ENCODE results near the gene GRID1.

Gene GRID1

GRCh38 chr10:86370006-86370585 lies 3.5 kb upstream of the GRID1 start:
- DNase-seq (ENCODE audit: low read depth in 2 of 3, low spot score in 2 of 3), result no peak

DNA sequence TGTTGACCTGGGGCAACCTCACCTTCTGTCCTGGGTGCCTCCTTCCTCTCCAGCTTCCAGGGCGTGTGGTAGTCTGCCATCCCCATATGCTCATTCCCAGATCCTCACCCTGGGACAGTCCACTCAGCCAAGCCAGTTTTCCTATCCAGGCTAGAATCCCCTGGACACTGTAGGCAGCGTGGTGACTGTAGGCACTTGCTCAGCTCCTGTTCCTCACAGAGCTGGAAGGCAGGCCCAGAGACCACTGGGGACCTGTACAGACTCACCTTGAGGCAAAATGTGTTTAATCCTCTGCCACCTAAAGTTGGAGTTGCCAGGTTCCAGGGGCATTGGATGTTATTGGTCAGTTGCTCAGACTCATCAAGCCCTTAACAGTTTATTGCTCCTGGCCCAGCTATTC lies 2.4 kb upstream of the GRID1 start:
- no peak for DNase-seq (ENCODE audit: low read depth in 2 of 3, low spot score in 2 of 3)

DNA sequence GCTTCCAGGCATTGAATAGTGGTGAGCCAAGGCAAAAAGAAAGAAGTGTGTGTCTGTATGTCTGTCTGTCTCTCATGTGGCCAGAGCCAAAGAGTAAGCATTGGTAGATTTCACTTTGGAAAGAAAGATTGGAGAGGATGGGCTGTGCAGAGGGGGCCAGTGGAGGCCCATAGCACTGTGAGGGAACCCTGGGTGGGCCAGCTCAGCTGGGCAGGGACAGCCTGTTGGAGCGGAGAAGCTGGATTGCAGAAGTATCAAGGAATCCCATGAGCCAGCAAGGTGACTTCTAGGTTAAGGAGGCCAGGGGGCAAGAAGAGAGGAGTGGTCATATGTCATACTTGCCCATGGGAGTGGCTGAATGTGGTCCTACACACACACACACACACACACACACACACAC lies 1.5 kb upstream of the GRID1 start:
- no peak for DNase-seq (ENCODE audit: low read depth in 2 of 3, low spot score in 2 of 3)

DNA sequence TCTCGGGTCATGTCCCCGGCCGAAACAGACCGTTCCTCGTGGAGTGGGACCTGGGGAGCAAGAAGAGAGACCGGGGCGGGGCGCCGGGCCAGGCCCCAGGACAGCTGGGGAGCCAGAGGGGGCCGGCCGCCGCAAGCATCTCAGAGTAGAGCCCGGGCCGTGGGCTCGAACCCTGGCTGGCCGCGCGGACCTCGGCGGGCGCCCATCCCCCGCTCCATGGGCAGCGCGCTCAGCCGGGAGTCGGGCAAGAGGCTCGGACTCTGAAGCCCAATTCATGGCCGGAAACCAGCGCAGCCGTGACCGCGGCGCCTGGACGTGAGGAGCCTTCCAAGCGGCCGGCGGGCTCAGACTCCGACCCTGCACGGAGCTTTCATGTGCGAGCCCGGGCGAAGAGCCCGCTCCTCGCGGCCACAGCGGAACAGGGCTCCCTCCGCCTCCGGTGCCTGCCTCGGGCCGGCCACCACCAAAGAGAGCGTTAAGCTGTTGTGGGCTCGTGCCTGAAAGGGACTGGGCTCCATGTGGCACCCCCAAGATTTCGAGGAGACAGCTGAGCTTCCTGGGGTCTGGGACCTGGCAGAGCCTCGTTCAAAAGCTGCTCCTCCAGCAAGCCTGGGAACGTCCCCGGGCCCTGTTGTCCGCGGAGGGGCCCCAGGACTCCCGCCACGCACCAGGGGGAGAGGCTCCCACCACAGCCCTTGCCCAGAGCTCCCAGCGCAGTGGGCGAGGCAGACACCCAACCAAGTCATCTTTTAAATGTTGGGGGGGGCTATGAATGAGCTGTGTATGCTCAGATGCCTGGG lies 757 bp upstream of the GRID1 start:
- no peak for DNase-seq (ENCODE audit: low read depth in 2 of 3, low spot score in 2 of 3)

GRCh38 chr10:86366902-86367151 lies 232 bp upstream of the GRID1 start:
- DNase-seq (ENCODE audit: low read depth in 2 of 3, low spot score in 2 of 3), result no peak

DNA sequence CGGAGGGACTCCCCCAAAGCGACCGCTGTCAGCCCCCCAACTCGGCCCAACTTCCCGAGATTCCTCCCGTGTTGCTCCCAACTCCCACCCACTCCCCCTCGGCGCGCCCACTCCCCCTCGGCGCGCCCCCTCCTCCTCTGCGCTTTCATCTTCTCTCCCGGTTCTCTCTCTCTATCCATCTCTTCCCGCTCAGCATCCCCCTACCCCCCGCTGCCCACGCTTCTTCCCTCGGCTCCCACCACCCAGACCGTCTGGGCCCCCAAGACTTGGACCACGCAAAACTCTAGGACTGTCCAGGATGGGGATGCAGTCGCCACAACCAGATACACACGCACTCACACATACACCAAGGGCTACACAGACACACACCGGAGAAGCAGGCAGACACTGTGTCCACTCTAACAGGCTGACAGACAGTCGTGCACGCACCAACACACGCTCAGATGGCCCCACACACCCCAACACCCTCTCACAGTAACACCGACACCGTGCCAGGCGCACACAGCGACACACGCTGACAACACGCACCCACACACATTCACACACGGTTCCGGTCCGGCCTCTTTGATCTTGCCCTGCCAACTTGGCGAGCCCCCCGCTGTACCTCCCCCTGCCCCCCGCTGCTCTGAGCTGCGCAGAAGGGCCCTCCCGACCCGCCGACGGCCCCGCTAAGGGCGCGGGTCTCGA lies 1.1 kb downstream of the GRID1 start:
- DNase-seq (ENCODE audit: low read depth in 2 of 3, low spot score in 2 of 3), result no peak

DNA sequence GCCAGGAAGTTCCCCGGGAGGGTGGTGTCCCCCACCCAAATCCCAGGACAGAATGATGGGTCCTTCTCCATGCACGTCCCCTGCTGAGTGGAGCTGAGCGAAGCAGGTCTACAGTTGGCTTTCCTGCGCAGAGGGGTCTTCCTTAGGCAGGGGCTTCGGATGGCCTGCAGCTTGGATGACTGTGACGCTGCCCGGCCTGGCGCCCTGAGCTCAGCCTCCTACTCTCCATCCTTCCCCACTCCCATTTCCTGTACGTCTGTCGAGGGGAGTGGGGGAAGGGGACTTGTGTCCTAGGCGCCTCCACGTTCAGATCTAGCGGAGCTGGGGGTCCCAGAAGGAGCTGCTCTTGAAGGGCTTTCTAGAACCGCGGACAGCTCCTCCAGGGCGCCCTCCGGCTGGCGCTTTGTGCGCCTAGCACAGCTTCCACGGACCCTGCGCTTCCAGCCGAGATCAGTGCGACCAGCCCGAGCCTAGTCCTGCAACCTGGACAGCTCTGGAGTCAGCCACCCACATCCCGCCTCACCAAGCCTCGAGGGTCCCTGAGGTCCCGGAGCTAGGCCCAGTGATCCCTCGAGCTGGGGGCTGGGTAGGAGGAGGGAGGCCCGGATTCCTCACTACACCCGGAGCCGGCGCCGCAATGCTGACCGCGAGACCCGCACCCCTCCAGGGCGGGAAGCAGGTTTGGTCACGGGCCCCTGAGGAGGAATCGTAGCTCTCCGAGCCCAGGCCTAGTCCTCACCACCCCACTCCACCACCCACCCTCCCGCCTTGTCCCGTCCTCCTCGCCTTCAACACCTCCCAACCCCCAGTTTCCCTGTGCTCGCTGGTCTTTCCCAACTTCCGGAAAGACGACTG lies 1.9 kb downstream of the GRID1 start:
- DNase-seq (ENCODE audit: low read depth in 2 of 3, low spot score in 2 of 3), result no peak

DNA sequence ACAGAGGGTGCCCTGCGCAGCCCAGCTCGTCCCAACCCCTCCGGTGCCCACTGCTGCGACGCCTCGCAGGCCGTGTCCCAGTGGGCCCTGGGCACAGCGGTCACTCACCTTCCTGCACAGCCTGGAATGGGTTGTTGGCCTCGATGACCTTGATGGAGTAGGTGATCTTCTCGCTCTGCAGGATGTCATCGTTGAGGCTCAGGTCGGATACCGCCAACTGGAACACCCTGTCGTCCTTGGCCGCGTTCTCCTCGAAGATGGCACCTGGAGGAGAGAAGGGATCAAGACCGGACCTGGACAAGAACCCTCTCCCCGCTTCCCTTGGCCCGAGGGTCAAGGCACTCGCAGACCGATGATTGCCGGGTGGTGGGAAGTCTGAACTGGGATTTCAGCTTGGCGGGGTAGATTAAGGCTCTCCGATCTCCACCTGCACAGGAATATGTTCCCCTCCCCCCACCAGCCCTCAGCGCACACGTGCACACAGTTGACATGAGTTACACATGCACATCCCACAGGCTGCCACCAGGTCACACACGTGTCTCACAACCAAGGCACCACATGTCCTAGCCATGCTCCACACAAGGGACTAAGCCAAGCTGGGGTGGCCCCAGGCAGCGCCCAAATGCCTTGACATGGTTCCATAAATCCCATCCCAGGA lies 2.6 kb downstream of the GRID1 start:
- no peak for DNase-seq (ENCODE audit: low read depth in 2 of 3, low spot score in 2 of 3)

- no peak for DNase-seq (ENCODE audit: low read depth in 2 of 3, low spot score in 2 of 3)
These were observed 3.3 kb downstream of the GRID1 start for GRCh38 chr10:86363184-86363832.

DNA sequence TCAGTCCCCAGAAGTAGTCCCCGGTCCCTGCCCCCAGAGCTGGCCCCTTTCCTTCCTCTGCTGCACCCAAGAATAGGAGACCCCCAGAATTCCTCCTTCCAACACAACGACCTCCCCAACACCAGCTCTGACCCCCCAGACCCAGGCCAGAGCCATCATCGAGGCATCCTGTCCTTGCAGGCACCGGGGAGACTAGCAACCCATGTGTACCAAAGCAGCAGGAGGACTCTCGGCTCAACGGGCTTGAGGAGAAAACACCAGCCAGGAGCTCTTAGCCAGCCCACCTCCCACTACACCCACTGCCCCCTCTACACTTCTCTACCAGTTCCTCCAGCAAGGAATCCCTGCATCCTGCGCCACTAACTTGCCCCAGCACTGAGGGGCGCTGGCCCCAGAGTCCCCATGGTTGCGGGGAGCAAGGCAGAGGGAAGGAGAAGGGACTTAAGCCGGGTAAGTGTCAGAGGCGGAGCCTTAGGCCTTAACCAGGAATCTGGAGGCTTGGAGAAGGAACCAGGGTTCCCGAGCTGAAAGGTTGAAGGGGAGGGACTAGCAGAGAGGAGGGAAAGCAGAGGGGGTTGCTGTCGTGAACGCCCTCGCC lies 3.9 kb downstream of the GRID1 start:
- DNase-seq (ENCODE audit: low read depth in 2 of 3, low spot score in 2 of 3), result no peak

- DNase-seq (ENCODE audit: low read depth in 2 of 3, low spot score in 2 of 3), result no peak
These were observed 4.5 kb downstream of the GRID1 start for GRCh38 chr10:86362129-86362527.

DNA sequence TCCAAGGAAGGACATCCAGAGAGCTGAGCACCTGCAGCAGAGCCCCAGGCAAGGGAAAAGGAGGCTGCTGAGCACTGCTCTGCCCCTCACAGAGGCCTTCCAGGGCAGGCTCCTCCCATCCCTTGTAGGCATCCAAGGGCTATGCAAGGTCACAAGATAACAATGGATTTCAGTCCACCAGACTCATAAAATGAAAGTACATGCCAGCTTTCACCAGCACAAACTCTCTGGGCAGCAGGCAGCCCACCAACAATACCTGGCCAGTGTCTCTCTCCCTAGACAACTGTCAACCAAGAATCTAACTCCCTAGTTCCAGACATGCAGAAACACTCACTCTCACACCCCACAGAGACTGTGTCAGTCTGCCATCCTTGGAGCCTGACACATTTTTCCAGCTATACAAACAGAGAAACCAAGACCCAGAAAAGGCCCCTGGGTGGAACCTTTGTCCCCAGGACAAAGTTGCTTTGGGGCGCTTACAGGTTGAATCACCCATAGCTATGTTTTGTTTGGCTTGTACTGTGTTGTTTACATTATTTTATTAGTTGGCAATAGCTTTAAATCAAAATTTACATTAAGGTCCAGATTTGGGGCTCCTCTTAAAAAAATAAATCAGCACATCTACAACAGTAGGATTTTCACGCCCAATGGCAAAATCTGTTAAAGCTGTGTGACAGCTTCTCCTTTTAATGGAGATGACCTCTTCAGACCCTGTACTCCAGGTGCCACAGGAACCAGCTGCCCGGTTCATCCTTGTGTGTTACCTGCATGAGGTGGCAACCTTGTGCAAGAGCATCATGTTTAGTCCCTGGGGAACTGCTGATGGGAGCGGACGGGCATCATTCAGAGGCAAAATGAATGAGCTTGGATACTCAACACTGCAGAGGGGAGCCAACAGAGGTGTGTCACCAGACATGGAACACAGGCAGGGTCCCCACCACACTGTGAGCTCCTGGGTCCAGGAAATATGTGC lies 5.2 kb downstream of the GRID1 start:
- DNase-seq (ENCODE audit: low read depth in 2 of 3, low spot score in 2 of 3), result no peak

GRCh38 chr10:86360657-86361056 lies 5.9 kb downstream of the GRID1 start:
- no peak for DNase-seq (ENCODE audit: low read depth in 2 of 3, low spot score in 2 of 3)

- DNase-seq (ENCODE audit: low read depth in 2 of 3, low spot score in 2 of 3), result no peak
These were observed 6.6 kb downstream of the GRID1 start for GRCh38 chr10:86359954-86360353.

DNA sequence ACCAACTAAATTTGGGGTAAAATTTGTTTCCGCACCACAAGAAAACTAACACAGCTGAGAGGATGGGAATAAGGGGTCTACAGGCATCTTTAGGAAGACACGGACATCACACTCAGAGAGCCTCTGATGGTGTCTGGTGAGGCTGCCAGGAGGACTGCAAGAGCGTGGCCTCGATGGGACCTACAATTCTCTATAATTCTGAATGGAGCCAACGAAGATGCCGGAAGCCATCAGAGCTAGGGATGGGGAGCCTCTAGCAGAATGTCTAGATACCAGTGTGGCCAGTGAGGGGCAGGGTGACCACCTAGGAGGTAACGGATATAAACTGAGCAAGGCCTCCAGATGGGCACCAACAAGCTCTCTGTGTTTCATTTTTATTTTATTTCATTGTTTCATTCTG lies 7.5 kb downstream of the GRID1 start:
- no peak for DNase-seq (ENCODE audit: low read depth in 2 of 3, low spot score in 2 of 3)

DNA sequence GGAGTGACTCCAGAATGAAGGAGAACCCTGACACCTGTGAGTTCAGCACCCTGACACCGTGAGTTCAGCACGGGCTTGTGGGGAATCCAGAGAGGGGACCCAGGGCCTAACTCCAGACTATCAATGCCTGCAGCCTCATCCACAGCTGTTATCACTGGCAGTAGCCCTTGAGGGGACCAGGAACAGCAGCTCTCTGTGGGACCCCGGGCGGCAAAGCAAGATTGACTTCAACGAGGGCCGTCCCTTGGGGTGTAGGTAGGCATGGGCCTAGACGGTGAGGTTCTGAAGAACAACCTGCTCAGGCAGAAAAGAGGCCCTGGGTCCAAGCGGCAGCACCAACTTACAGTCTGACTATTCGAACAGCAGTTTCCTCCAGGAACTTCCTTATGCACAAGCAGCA lies 8.9 kb downstream of the GRID1 start:
- DNase-seq (ENCODE audit: low read depth in 2 of 3, low spot score in 2 of 3), result no peak

- no peak for DNase-seq (ENCODE audit: low read depth in 2 of 3, low spot score in 2 of 3)
These were observed 9.6 kb downstream of the GRID1 start for GRCh38 chr10:86357041-86357440.

DNA sequence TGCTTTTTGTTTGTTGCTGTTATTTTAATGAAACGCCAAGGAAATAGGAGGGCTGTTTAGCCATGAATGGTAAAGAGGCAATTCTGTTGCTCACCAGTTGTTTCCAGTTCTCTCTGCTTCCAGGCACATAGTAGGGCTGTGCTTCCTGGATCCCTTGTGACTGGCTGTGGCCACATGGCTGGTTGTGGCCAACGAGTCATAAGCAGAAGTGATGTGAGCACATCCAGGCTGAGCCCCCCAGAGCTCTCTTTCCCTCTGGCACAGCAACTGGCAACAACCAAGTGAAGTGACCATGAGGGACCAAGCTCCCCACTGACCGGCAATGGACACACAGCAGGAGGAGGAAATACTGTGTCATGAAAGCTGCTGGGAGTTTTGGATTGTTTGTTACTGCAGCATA lies 10.3 kb downstream of the GRID1 start:
- DNase-seq (ENCODE audit: low read depth in 2 of 3, low spot score in 2 of 3), result no peak

DNA sequence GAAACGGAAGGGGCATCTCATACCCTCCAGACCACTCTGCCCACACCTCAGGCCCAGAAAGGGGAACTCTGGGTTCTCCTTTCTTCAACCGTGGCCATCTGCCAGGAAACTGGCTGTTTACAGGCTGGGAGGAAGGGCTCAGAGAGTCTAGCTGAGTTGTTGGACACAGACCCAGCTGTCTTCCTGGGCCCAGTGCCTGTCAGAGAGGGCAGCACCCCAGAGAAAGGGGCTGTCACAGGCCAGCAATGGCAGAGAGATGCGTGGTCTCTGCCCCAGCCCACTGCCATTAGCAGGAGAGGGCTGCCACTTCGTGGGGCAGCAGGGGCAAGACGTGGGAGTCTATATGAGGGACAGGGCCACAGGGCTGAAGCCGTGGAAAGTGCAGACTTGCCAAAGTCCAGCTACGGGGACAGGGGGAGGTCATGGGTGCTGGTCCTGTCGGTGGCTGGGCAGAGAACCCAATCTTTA lies 11.0 kb downstream of the GRID1 start:
- DNase-seq (ENCODE audit: low read depth in 2 of 3, low spot score in 2 of 3), result no peak
